ENCODE data around the gene TAF6L. TPM values are rescaled to one million over a fixed set of nuclear protein-coding genes. Genes with fewer than 3 reads are reported as not detected.

The TAF6L gene
- total and polyA plus RNA-seq, 2 experiments from 2014 or later, result 38.8 to 56.3 TPM

DNA sequence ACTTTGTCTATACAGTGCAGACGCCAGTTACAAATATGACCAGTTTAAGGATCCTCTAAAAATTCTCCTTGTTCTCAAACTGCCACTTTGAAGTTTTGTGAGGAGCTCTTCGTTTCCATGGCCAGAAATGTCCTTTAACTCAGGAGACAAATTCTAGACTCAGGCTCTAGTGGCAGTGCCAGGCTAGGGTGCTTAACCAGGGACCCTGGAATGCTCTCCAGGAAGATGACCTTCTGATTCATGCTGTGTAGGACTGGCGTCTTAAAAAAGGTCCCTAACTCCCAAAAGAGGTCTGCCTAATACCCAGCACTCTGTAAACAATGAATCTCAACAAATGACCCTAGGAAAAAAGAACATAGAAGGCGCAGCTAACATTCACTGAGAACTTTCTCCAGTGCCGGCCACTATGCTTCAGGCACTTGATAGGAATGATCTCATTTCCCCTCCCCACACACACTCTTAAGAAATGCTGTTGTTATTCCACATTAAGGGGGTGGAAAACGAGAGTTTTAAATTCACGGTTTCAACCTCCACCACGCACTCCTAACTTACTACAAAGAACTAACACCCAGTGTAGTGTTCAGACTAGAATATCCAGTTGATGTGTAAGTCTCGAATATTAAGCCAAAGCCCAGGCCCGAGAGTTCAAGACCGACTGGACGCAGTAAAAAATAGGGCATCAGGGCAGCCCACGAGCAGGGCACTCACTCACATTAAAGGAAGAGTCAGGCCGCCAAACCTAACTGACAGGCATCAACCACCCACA, 33.3 kb downstream of the TAF6L start:
- peaks cover 18% of the 10 kb centered on the region for H3K4me1 ChIP-seq (ENCODE audit: low read depth)
- peak in 1 of 2 donors; percentile 58 for DNase-seq (ENCODE audit: low read depth in 1 of 2, low spot score in 1 of 2)
- peak overlapping the region; percentile 82 for H3K4me3 ChIP-seq
- TF ChIP-seq, protein P1, sequence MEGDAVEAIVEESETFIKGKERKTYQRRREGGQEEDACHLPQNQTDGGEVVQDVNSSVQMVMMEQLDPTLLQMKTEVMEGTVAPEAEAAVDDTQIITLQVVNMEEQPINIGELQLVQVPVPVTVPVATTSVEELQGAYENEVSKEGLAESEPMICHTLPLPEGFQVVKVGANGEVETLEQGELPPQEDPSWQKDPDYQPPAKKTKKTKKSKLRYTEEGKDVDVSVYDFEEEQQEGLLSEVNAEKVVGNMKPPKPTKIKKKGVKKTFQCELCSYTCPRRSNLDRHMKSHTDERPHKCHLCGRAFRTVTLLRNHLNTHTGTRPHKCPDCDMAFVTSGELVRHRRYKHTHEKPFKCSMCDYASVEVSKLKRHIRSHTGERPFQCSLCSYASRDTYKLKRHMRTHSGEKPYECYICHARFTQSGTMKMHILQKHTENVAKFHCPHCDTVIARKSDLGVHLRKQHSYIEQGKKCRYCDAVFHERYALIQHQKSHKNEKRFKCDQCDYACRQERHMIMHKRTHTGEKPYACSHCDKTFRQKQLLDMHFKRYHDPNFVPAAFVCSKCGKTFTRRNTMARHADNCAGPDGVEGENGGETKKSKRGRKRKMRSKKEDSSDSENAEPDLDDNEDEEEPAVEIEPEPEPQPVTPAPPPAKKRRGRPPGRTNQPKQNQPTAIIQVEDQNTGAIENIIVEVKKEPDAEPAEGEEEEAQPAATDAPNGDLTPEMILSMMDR (IDR thresholded peaks at IDR 0.05; ENCODE audit: low read depth, low read length), result no peak
- H3K27me3 ChIP-seq, result no peaks in the 10 kb centered on the region
- H3K36me3 ChIP-seq, result peaks cover 32% of the 10 kb centered on the region
- H3K9me3 ChIP-seq (ENCODE audit: low read depth), result no peaks in the 10 kb centered on the region
- H3K27ac ChIP-seq, result peak overlapping the region; percentile 88

DNA sequence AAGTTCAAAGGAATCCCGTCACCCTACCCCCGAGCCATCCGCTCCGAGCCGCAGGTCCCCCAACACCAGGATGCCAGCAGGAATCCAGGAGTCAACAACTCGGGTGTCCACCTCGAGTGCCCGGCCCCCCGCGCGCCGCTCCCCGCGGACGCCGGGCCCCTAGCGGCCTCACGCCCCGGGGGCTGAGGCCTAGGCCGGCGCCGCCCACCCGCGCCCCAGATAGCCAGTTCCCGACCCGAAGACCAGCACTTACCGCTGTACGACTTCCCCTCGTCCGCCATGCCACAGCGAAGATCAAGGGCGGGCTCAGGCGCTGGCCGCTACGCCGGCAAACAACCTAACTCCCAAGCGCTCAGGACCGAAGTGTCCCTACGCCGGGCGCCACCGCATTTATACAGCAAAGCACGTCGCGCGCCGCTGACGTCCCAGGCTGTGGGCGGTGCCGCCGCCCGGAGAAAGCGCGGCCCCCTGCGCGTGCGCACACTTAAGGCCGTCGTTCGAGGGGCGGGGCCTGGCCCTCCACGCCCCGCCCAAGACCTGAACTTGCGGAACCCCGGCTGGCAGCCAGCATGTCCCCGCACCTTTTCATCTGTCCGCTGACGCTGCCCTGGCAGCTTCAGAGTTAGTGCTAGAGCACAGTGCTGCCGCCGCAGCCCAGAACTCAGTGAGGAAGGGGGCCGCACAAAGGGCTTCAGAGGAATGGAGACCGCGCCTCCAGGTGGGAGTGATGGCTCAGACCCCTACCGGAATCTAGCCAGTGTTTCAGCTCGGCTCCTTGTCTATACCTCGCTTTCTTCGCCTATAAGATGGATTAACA, 34.1 kb downstream of the TAF6L start, which contains the start of gene NXF1:
Gene NXF1 (minus strand): TSS at position 365 of the 817 bp plus-strand sequence. CDS start 84 bp downstream, at position 281.
- DNase-seq (ENCODE audit: low read depth in 1 of 2, low spot score in 1 of 2), result peak; percentile 97
- TF ChIP-seq, protein P1 (IDR thresholded peaks at IDR 0.05; ENCODE audit: low read depth, low read length), result no peak
- H3K27me3 ChIP-seq, result no peaks in the 10 kb centered on the region
- H3K9me3 ChIP-seq (ENCODE audit: low read depth), result no peaks in the 10 kb centered on the region
- peak within 1 kb of the TSS; percentile 93 for H3K27ac ChIP-seq
- peaks cover 18% of the 10 kb centered on the region for H3K4me1 ChIP-seq (ENCODE audit: low read depth)
- H3K36me3 ChIP-seq, result peaks cover 25% of the 10 kb centered on the region
- H3K4me3 ChIP-seq, result peak within 1 kb of the TSS; percentile 82

DNA sequence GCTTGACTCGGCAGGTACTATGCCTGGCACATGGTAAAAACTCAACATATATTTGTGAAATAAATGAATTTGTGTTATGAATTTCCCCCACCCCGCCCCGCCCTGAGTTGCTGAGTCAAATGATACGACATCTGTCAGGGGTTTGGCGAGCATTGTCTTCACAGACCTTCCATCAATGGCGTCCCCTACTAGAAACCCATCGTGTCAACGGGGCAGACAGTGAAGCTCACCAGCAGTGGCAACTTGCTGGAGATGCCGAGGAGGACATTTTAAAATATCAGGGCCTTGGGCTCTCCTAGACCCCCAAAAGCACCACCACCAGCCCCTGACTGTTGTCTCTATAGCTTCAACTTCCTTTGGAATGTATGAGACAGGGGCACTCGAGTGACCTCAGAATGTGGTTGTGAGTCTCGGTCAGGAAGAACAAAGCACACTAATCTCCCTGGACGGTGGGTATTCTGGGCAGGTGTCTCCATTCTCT, 34.8 kb downstream of the TAF6L start:
- Histone ChIP-seq H3K9me3 (ENCODE audit: low read depth) (no peaks in the 10 kb centered on the region), H3K27ac (peak overlapping the region; percentile 93), H3K4me1 (ENCODE audit: low read depth) (peaks cover 18% of the 10 kb centered on the region), H3K4me3 (peak overlapping the region; percentile 82), H3K27me3 (no peaks in the 10 kb centered on the region), H3K36me3 (peaks cover 20% of the 10 kb centered on the region)
- TF ChIP-seq, protein P1 (IDR thresholded peaks at IDR 0.05; ENCODE audit: low read depth, low read length), result no peak
- DNase-seq (ENCODE audit: low read depth in 1 of 2, low spot score in 1 of 2), result peak in 1 of 2 donors; percentile 16

DNA sequence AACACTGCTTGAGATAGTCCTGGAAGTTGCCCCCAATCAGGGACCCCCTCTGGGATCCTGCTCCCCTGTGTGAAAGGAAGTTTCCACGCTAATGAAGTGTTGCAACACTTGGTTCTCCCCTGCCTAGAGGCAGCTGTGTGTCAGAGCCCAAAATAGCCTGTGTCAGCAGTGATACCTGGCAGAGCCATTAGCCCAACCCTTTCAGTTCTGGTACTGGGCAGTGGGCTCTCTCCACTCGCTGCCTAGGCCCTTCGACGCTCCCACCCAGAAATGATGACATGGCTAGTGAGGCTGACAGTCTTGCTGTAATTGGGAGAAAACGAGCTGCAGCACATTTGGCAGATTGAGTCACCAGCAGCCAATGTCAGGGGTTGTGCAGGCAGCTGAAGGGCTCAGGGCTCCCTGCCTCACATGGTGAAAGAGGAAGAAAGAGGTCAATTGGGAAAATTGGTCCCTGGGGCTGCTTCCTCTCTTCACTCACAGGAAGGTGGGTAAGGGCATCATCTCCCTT, 35.5 kb downstream of the TAF6L start:
- H3K27ac ChIP-seq, result peak overlapping the region; percentile 93
- H3K9me3 ChIP-seq (ENCODE audit: low read depth), result no peaks in the 10 kb centered on the region
- no peaks in the 10 kb centered on the region for H3K27me3 ChIP-seq
- H3K4me3 ChIP-seq, result no peak overlapping the region
- DNase-seq (ENCODE audit: low read depth in 1 of 2, low spot score in 1 of 2), result peak; percentile 47 to 58
- H3K36me3 ChIP-seq, result peaks cover 13% of the 10 kb centered on the region
- H3K4me1 ChIP-seq (ENCODE audit: low read depth), result peaks cover 18% of the 10 kb centered on the region
- TF ChIP-seq, protein P1 (IDR thresholded peaks at IDR 0.05; ENCODE audit: low read depth, low read length), result no peak

DNA sequence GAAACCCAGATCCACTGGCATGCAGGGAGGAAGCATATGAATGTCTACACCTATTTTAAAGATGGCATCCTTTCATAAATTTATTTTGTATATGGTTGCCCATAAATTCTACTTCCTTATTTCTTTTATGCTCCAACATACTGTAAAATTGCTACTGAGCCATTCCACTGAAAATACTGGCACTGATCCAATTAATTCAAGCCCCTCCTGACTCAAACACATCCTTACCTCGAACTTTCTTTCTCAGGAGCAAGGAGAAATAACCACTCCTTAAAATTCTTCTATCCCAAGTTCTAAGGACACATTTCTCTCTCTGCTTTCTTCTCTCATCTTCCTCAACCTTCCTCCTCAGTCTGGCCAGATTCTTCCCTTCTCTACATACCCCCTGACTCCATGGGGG, 39.6 kb downstream of the TAF6L start:
- H3K27ac ChIP-seq, result peak overlapping the region; percentile 3
- no peaks in the 10 kb centered on the region for H3K27me3 ChIP-seq
- H3K9me3 ChIP-seq (ENCODE audit: low read depth), result no peaks in the 10 kb centered on the region
- H3K4me3 ChIP-seq, result no peak overlapping the region
- H3K4me1 ChIP-seq (ENCODE audit: low read depth), result peaks cover 17% of the 10 kb centered on the region
- no peak for DNase-seq (ENCODE audit: low read depth in 1 of 2, low spot score in 1 of 2)
- peaks cover 3% of the 10 kb centered on the region for H3K36me3 ChIP-seq
- TF ChIP-seq, protein P1 (IDR thresholded peaks at IDR 0.05; ENCODE audit: low read depth, low read length), result no peak
